HG02973 (cell line): ENCODE measurements around the gene NDRG2.
A peak's percentile ranks its signal among the peaks of the same experiment; 100 is the strongest.
"Not testable (repeated sequence)": the region's sequence is repeated elsewhere in the genome, so short reads cannot be mapped to it uniquely, and the experiment has no call there.

Experiments
- ATAC-seq: cut with Tn5 transposase; IDR thresholded peaks from one replicate; pipeline ENCODE4 v1.9.1; 2021; ENCODE audit warnings: moderate library complexity; ENCODE audit not compliant: unreplicated experiment

Gene NDRG2

GRCh38 chr14:21016413-21017190, 8.3 kb downstream of the NDRG2 start:
- ATAC-seq: no peak

DNA sequence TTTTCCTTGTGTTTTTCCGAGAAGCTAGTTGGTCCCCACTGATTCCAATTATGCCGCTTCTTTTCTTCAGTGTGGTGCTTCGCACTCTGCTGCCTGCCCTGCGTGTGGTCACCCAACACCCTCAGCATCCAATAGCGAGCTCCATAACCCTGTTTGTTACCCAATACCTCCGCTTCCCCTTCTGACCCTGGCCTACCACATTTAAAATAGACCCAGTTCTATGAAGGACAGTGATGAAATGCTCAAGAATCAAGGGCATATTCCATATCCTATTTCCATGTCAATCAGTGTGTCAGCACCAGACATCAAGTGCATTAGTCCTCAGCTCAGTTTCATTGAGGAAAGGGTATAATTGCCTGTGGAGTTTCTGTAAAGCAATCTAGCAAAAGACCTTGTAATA, 9.5 kb downstream of the NDRG2 start:
- ATAC-seq: no peak

DNA sequence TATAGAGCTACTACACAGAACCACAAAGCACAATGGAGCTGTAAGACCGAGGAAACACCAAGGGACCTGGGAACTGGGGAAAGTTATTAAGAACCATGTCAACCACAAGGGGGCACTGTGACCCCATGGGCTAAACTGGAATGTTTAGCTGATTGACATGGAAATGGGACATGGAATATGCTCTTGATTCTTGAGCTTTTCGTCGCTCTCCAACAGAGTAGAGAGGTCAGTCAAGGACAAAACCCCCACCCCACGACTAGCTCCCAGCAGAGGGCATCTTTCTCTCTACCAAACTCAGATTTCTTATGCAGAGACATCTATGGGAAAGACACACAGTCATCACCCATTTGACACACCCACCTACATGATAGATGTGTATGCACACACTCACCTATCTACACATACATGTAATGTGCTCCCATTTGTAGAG, 10.1 kb downstream of the NDRG2 start:
- ATAC-seq: no peak

GRCh38 chr14:21011136-21011535, 13.7 kb downstream of the NDRG2 start:
- ATAC-seq: no peak

DNA sequence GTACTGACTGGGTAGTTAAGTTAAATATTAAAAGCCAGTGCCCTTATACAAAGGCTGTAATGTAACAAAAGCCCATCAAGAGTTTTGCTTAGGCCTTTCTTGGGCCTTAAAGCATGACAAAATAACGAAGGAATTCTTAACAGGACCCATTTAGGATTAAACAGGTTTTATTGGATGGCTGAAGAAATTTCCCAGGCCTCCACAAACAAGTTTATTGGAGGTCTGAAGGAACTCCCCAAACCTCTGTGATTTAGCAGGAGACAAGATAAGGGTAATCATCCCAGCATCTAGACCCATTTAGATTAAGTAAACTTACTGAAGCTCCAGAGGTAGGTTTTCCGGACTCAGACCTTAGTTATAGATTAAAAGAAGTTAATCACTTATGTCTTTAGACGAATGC, 15.1 kb downstream of the NDRG2 start:
- not testable (repeated sequence) for ATAC-seq

GRCh38 chr14:21003788-21004346, 21.0 kb downstream of the NDRG2 start:
- ATAC-seq: no peak

DNA sequence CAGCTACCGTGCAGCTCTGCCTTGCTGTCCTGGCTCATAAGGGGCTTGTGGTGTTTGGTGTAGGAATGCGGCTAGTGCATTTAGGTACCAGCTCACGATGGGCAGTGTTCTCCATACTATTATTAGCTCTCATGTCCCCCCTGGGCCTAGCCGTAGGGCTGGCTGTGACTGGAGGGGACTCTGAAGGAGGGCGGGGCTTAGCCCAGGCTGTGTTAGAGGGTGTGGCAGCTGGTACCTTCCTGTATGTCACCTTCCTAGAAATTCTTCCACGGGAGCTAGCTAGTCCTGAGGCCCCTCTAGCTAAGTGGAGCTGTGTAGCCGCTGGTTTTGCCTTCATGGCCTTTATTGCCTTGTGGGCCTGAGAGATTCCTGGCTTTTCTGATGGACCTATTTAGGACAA, 23.6 kb downstream of the NDRG2 start:
- ATAC-seq: no peak

- ATAC-seq: no peak
Observed at GRCh38 chr14:20999591-20999990, 25.3 kb downstream of the NDRG2 start.

GRCh38 chr14:20998674-20999366, 26.0 kb downstream of the NDRG2 start, which contains the start of gene SLC39A2:
SLC39A2 (plus strand) TSS chr14:20999293; CDS start chr14:20999447, 154 bp downstream.
- no peak for ATAC-seq

DNA sequence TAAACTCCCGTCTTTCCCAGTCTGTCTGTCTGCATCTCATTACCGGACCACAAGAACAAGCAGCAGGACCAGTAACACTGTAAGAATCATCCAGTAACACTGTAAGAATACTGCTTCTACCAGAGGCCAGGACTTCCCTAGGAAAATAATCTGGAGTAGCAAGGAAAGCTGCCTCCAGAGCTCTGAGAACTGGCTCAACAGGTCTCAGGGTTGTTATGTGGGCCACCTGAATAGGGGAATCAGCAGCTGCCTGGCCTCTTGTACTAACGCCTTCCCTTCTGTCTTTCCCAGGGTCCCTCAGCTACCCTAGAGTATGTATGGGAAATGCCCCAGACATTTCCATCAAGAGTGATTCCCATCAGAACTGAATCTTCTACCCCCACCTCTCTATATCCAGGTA, 26.7 kb downstream of the NDRG2 start:
- ATAC-seq: no peak

DNA sequence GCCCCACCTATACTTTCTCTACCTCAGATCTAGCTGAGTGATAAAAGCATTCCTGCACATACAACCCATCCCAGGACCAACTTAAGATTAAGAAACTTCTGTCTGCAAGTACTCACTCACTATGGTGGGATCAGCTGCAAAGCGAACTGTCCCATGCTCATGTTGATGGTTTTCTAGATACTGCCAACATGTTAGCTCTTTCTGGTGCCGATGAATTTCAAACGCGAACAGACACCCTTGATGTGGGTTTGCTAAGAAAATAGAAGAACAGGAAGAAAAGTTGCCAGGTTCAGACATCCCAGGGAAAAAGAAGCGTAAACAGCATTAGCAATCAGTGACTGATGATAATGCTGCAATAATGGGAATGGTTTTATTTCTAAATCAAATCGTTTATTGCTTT, 27.3 kb downstream of the NDRG2 start:
- ATAC-seq: no peak

- ATAC-seq: no peak
Observed at GRCh38 chr14:20997115-20997514, 27.7 kb downstream of the NDRG2 start.

GRCh38 chr14:20996521-20996920, 28.3 kb downstream of the NDRG2 start:
- no peak for ATAC-seq

- peak; percentile 89 for ATAC-seq
Observed at GRCh38 chr14:20989787-20990600, 34.9 kb downstream of the NDRG2 start, which contains the start of gene METTL17. METTL17 (plus strand) TSS chr14:20989980; CDS start chr14:20990003, 23 bp downstream.

DNA sequence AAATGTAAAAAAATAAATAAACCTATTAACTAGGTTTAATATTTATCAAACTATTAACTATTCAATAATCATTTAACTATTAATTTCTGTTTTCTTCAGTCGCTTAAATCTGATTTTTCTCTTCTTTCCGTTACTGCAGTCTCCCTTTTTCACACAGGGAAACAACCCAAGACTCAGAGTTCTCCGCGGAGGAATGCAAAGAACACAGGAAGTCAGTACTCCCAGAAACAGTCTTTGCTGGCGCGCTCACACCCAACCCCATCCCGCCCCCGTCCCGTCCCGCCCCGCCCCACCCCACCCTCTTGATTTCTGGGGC, 35.4 kb downstream of the NDRG2 start:
- no peak for ATAC-seq

DNA sequence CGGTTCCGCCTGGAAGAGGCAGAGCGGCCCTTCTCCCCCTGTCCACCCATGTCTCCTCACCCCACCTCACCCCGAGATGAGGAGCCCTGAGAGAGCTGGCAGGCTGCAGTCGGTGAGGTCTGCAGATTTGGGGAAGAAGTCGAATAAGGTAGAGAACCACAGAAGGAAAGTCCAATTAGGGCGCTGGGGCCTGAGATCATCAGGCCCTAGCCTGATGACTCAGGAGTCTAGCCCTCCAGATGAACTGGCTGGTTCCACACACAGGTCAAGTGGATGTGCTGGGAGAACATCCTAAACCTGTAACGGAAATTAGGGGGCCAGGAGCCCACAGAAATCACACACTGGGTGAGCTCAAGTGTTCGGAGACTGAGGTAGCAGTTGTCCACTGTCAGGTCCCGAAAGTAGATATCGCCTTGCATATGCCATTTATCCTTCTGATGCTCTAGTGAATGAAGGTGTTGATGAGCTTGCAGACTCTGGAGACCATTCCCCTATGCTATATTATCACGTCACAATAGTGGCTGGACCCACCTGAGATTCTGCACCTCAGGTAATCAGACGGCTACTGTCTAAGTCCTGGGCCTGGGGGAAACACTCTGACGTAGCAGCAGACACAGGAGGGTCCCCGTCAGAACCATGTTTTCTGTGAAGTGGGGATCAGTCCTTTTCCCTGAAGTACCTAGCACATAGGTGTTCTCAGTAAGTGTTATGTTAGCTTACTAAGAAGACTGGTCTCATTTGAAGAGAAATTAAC, 36.0 kb downstream of the NDRG2 start:
- no peak for ATAC-seq

- ATAC-seq: no peak
Observed at GRCh38 chr14:20986811-20987210, 38.0 kb downstream of the NDRG2 start.

DNA sequence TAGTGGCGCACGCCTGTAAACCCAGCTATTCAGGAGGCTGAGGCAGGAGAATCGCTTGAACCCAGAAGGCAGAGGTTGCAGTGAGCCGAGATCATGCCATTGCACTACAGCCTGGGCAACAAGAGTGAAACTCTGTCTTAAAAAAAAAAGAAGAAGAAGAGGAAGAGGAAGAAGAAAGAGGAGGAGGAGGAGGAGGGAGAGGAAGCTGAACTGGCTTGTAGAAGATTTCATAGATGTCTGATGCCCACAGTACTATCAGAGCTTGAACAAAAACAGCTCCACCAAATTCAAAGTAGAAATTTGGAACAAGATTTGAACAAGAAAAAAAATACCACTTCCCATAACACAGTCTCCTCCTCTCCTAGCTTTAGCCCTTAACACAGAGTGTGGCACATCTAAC, 39.2 kb downstream of the NDRG2 start:
- not testable (repeated sequence) for ATAC-seq

- no peak for ATAC-seq
Observed at GRCh38 chr14:20982646-20983369, 42.1 kb downstream of the NDRG2 start.

DNA sequence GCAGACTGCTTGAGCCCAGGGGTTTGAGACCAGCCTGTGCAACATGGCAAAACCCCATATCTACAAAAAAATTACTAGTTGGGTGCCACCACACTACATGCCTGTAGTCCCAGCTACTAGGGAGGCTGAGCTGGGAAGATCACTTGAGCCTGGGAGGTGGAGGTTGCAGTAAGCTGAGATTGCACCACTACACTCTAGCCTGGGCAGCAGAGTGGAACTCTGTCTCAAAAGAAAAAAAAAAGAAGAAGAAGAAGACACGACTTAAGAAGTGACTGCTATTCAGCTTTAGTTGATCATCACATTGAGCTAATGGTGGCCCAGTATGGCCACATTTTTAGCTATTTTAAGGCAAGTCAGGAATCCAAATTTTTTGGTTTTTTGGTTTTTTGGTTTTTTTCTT, 44.0 kb downstream of the NDRG2 start:
- ATAC-seq: no peak
